ENCODE data around the gene SULT4A1.

GRCh38 chr22:43823353-43823908 is 38.9 kb downstream of the SULT4A1 start:
- TF ChIP-seq, protein P1, sequence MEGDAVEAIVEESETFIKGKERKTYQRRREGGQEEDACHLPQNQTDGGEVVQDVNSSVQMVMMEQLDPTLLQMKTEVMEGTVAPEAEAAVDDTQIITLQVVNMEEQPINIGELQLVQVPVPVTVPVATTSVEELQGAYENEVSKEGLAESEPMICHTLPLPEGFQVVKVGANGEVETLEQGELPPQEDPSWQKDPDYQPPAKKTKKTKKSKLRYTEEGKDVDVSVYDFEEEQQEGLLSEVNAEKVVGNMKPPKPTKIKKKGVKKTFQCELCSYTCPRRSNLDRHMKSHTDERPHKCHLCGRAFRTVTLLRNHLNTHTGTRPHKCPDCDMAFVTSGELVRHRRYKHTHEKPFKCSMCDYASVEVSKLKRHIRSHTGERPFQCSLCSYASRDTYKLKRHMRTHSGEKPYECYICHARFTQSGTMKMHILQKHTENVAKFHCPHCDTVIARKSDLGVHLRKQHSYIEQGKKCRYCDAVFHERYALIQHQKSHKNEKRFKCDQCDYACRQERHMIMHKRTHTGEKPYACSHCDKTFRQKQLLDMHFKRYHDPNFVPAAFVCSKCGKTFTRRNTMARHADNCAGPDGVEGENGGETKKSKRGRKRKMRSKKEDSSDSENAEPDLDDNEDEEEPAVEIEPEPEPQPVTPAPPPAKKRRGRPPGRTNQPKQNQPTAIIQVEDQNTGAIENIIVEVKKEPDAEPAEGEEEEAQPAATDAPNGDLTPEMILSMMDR (IDR thresholded peaks at IDR 0.05; ENCODE audit: control extremely low read depth in 1 of 3, insufficient read depth in 1 of 3, low read depth in 1 of 3, low read length in 3 of 3) = no peak
- TF ChIP-seq POLR2A (IDR thresholded peaks at IDR 0.05; ENCODE audit: control extremely low read depth in 1 of 2, low read depth in 2 of 2, low read length in 2 of 2) = no peak
- TF ChIP-seq RFX5 (IDR thresholded peaks at IDR 0.05; ENCODE audit: borderline replicate concordance, low read depth, low read length) = no peak
- TF ChIP-seq YY1 (IDR thresholded peaks at IDR 0.05; ENCODE audit: low read depth, low read length) = no peak
- TF ChIP-seq TCF12 (IDR thresholded peaks at IDR 0.05; ENCODE audit: low read depth, low read length) = no peak
- no peak for TF ChIP-seq CREB1 (IDR thresholded peaks at IDR 0.05)
